ENCODE measurements around the gene PICALM.

DNA sequence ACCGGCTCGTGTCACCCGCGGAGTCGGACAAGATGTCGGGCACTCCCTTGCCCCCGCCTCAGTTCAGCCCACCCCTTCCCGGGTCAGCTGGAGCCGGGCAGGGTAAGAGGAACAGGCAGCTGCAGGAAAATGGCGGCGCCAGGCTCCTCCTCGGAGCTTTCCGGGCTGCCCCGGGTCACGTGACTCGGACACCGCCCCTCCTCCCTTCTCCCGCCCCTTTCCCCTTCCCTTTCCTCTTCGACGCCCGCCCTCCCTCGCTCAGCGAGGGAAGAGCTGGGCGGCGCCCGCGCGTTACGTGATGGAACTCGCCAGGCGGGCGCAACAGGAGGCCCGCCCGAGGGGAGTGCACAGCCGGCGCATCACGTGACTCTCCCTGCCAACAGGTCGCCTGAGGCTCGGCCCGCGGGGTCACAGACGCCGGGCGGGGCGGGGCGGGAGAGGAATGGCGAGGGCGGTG, at the start of gene PICALM:
- TF ChIP-seq, protein P1, sequence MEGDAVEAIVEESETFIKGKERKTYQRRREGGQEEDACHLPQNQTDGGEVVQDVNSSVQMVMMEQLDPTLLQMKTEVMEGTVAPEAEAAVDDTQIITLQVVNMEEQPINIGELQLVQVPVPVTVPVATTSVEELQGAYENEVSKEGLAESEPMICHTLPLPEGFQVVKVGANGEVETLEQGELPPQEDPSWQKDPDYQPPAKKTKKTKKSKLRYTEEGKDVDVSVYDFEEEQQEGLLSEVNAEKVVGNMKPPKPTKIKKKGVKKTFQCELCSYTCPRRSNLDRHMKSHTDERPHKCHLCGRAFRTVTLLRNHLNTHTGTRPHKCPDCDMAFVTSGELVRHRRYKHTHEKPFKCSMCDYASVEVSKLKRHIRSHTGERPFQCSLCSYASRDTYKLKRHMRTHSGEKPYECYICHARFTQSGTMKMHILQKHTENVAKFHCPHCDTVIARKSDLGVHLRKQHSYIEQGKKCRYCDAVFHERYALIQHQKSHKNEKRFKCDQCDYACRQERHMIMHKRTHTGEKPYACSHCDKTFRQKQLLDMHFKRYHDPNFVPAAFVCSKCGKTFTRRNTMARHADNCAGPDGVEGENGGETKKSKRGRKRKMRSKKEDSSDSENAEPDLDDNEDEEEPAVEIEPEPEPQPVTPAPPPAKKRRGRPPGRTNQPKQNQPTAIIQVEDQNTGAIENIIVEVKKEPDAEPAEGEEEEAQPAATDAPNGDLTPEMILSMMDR (IDR thresholded peaks at IDR 0.05), result no peak
- TF ChIP-seq EZH2 (IDR thresholded peaks at IDR 0.05), result no peak

Data from neural progenitor cell (in vitro differentiated cells).